Activated T-helper 9 cell treated with anti-CD3 and anti-CD28 coated beads, Interleukin-2, amount 50 U/mL, for 16 hours (primary cell): ENCODE measurements around the gene NRXN2.

Source experiments
- DNase-seq: peaks from one replicate; pipeline ENCODE4 v3.0.0-alpha.2; 2020; ENCODE audit warnings: low read depth

The NRXN2 gene

GRCh38 chr11:64649291-64649697 lies 73.7 kb downstream of the NRXN2 start:
- no peak for DNase-seq

GRCh38 chr11:64648551-64648950 lies 74.4 kb downstream of the NRXN2 start:
- DNase-seq = no peak

GRCh38 chr11:64647019-64647779 lies 75.8 kb downstream of the NRXN2 start:
- no peak for DNase-seq

- DNase-seq = no peak
Measured at GRCh38 chr11:64644647-64645275, 78.2 kb downstream of the NRXN2 start.

GRCh38 chr11:64643920-64644646 lies 78.9 kb downstream of the NRXN2 start:
- no peak for DNase-seq

- no peak for DNase-seq
Measured at GRCh38 chr11:64643256-64643881, 79.6 kb downstream of the NRXN2 start.

- no peak for DNase-seq
Measured at GRCh38 chr11:64642871-64643255, 80.1 kb downstream of the NRXN2 start.

GRCh38 chr11:64642418-64642735 lies 80.6 kb downstream of the NRXN2 start:
- DNase-seq = no peak

- DNase-seq = no peak
Measured at GRCh38 chr11:64641596-64642417, 81.2 kb downstream of the NRXN2 start.

GRCh38 chr11:64639885-64640284 lies 83.1 kb downstream of the NRXN2 start:
- no peak for DNase-seq

GRCh38 chr11:64638829-64639228 lies 84.2 kb downstream of the NRXN2 start:
- DNase-seq = no peak

- no peak for DNase-seq
Measured at GRCh38 chr11:64638018-64638665, 84.9 kb downstream of the NRXN2 start.

GRCh38 chr11:64637334-64638017 lies 85.5 kb downstream of the NRXN2 start:
- DNase-seq = no peak

GRCh38 chr11:64633555-64634159 lies 89.3 kb downstream of the NRXN2 start:
- no peak for DNase-seq

- DNase-seq = no peak
Measured at GRCh38 chr11:64632654-64633053, 90.3 kb downstream of the NRXN2 start.

GRCh38 chr11:64632237-64632636 lies 90.8 kb downstream of the NRXN2 start:
- no peak for DNase-seq

- no peak for DNase-seq
Measured at GRCh38 chr11:64631675-64632074, 91.3 kb downstream of the NRXN2 start.

GRCh38 chr11:64629796-64630562 lies 93.0 kb downstream of the NRXN2 start:
- DNase-seq = no peak

GRCh38 chr11:64629103-64629502 lies 93.9 kb downstream of the NRXN2 start:
- DNase-seq = no peak

GRCh38 chr11:64628596-64628995 lies 94.4 kb downstream of the NRXN2 start:
- no peak for DNase-seq
